Muscle layer of colon (tissue), 2 donors: ENCODE results near the gene APAF1.

Experiments used
- H3K27ac ChIP-seq: one replicate; pipeline ENCODE4 v1.7.0; 2013; ENCODE audit warnings: low read depth, mild to moderate bottlenecking, low read length, moderate library complexity
- H3K27me3 ChIP-seq, 2 donors: one replicate each; pipeline ENCODE4 v1.7.0; 2013; ENCODE audit warnings: low read length in 2 of 2, mild to moderate bottlenecking in 2 of 2; ENCODE audit not compliant: insufficient read depth in 2 of 2, control insufficient read depth in 1 of 2
- H3K36me3 ChIP-seq: one replicate; pipeline ENCODE4 v1.7.0; 2013; ENCODE audit warnings: mild to moderate bottlenecking, low read length; ENCODE audit not compliant: insufficient read depth
- H3K4me1 ChIP-seq: one replicate; pipeline ENCODE4 v1.7.0; 2013; ENCODE audit warnings: mild to moderate bottlenecking, low read length; ENCODE audit not compliant: insufficient read depth
- H3K4me3 ChIP-seq, 2 donors: one replicate each; pipeline ENCODE4 v1.7.0; 2013; ENCODE audit warnings: low read length in 2 of 2, low read depth in 1 of 2, mild to moderate bottlenecking in 1 of 2, moderate library complexity in 1 of 2
- H3K9ac ChIP-seq: one replicate; pipeline ENCODE4 v1.7.0; 2013; ENCODE audit warnings: low read length
- H3K9me3 ChIP-seq: one replicate; pipeline ENCODE4 v1.7.0; 2013; ENCODE audit warnings: mild to moderate bottlenecking, low read length
- donor health status: abdominal sarcoma.
- donor health status: Adenocarcinoma of cecum.

The APAF1 gene

DNA sequence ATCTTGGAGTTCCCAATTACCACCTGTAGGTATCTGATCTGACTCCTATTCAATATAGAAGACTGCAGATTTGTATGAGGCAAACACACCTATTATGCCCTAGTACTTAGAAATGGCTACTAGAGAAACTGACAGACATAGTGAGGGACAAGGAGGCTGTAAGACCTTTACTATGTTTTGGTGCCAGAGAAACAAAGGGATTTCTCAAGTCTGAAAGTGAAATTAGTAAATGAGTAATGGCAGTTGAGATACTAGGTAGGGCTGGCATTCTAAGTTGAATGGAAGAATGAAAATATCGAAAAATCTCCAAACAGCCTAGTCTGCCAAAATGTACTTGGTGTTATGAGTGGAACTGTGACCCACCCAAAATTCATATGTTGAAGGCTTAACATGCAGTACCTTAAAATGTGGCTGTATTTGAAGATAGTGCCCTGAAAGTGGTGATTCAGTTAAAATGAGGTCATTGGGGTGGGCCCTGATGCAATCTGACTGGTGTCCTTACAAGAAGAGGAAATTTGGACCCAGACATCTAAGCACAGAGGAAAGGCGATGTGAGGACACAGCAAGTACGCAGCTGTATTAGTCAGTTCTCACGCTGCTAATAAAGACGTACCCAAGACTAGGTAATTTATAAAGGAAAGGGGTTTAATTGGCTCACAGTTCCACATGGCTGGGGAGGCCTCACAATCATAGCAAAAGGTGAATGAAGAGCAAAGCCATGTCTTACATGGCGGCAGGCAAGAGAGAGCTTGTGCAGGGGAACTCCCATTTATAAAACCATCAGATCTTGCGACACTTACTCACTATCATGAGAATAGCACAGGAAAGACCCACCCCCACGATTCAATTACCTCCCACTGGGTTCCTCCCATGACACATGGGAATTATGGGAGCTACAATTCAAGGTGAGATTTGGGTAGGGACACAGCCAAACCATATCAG lies 127.0 kb downstream of the APAF1 start:
- Histone ChIP-seq H3K4me1 (no peaks in the 10 kb centered on the region), H3K4me3 (no peak overlapping the region), H3K27me3 (no peaks in the 10 kb centered on the region), H3K9me3 (no peaks in the 10 kb centered on the region), H3K36me3 (no peaks in the 10 kb centered on the region), H3K27ac (no peak overlapping the region), H3K9ac (no peak overlapping the region)

- Histone ChIP-seq H3K9me3 (no peaks in the 10 kb centered on the region), H3K4me3 (no peak overlapping the region), H3K27me3 (no peaks in the 10 kb centered on the region), H3K27ac (no peak overlapping the region), H3K36me3 (no peaks in the 10 kb centered on the region), H3K4me1 (no peaks in the 10 kb centered on the region), H3K9ac (no peak overlapping the region)
Observed at GRCh38 chr12:98772818-98773217, 127.7 kb downstream of the APAF1 start.

DNA sequence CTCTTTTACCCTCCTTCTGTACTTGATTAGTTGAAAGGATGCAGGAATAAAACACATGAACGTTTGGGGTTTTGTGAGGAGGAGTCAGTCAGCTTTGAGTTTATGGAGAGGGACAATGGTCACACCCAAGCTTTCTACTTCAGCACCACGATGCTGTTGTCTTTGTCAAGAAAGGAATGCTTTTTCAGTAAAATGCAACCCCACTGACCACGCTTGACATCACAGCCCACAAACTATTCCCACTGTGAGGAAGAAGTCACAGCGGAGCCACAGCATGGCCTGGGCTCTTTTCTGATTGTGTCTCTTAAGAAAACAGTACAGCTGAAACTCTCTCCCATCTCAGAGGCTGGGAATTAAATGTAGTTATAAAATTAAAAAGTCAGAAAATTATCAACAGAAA lies 135.2 kb downstream of the APAF1 start:
- H3K4me3 ChIP-seq: no peak overlapping the region
- no peaks in the 10 kb centered on the region for H3K36me3 ChIP-seq
- no peak overlapping the region for H3K9ac ChIP-seq
- no peaks in the 10 kb centered on the region for H3K9me3 ChIP-seq
- no peaks in the 10 kb centered on the region for H3K4me1 ChIP-seq
- no peaks in the 10 kb centered on the region for H3K27me3 ChIP-seq
- no peak overlapping the region for H3K27ac ChIP-seq

DNA sequence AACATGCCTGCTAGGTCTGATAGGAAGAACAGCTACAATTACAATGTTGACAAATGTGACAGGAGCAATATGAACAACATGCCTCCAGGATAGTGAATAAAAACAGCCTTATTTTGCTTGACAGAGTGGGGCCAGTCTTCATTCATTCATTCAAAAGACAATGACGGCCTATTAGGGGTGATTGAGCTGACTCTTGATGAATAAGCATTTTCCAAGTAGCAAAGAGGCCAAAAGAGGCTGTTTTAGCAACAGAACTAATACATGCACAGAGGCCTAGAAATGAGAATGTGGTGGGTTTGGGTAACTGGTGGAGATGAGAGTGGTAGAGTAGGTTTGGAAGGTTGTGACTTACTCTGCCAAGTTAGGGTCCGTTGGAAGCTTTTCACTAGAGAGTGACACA lies 138.3 kb downstream of the APAF1 start:
- Histone ChIP-seq H3K27ac (no peak overlapping the region), H3K27me3 (no peaks in the 10 kb centered on the region), H3K4me1 (no peaks in the 10 kb centered on the region), H3K9ac (no peak overlapping the region), H3K9me3 (no peaks in the 10 kb centered on the region), H3K36me3 (no peaks in the 10 kb centered on the region), H3K4me3 (no peak overlapping the region)
